Left renal cortex interstitium (tissue), 4 donors: Measurements from ENCODE around the gene COX10. TPM values are rescaled to one million over a fixed set of nuclear protein-coding genes. Genes with fewer than 3 reads are reported as not detected.
A peak's percentile ranks its signal among the peaks of the same experiment; 100 is the strongest.
"Not testable (repeated sequence)": the region's sequence is repeated elsewhere in the genome, so short reads cannot be mapped to it uniquely, and the experiment has no call there.

Experiments used
- DNase-seq, 4 donors: peaks; one replicate each; pipeline ENCODE4 v3.0.0-alpha.2; 2013; ENCODE audit warnings: low read depth in 4 of 4, low spot score in 2 of 4, missing footprints in 1 of 4
- polyA plus RNA-seq, 4 donors: library from polyadenylated mRNA; unstranded; fragments of 120-200 nt; gene quantifications; one replicate each; pipeline ENCODE4 v1.2.1, GENCODE V29; 2013; ENCODE audit not compliant: insufficient read length in 4 of 4

The COX10 gene
- polyA plus RNA-seq, 4 donors = 16.6 to 18.1 (median 17.1) TPM

DNA sequence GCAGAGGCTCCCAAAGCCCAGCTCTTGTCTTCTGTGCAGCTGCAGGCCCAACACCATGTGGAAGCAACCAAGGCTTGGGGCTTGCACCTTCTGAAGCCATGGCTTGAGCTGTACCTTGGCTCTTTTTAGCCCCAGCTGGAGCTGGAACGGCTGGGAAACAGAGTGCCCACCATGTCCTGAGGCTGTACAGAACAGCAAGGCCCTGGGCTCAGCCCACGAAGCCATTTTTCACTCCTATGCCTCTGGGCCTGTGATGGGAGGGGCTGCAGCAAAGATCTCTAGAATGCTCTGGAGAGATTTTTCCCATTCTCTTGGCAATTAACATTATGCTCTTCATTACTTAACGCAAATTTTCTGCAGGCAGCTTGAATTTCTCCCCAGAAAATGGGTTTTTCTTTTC, 99.3 kb downstream of the COX10 start:
- DNase-seq = no peak

DNA sequence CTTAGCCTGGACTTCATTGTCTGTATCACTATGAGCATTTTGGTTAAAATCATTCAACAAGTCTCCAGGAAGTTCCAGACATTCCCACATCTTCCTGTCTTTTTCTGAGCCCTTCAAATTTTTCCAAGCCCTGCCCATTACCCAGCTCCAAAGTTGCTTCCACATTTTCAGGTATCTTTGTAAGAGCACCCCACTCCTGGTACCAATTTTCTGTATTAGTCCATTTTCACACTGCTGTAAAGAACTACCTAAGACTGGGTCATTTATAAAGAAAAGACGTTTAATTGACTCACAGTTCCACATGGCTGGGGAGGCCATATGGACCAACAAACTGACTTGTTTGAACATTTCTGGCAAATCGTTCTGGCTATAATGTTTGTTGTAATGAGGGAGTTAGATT, 100.0 kb downstream of the COX10 start:
- no peak for DNase-seq

DNA sequence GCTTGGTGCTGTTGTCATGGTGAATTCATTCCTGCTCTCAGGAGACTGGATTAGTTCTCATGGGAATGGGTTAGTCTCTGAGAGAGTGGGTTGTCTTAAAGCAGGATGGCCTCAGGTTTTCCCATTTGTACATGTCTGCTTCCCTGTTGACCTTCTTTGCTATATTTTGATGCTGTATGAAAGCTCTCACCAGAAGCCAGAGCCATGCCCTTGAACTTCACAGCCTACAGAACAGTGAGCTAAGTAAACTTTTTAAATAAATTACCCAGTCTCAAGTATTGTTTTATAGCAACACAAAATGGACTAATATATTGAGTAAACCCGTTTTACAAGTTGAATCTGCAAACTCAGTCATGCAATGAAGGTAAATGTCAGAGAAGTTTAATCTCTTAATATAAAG, 100.6 kb downstream of the COX10 start:
- DNase-seq = no peak

DNA sequence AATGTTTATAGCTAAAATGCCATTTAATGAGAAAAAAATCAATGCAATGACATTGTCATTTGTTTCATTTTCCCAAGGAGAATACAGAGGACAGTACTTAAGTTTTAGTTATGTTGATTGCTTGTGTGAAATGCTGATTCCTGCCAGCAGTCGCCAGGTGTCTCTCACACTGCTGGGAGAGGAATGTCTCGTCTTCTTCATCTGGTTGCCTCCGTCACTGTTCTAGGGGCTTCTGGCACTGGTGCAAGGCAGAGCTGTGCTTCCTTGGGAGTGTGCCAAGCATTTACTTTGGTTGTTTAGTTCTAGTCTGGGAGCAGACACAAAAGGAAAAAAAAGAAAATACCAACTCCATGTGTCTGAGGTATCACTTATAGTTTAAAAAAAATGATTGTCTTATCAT, 107.7 kb downstream of the COX10 start:
- DNase-seq = not testable (repeated sequence)

DNA sequence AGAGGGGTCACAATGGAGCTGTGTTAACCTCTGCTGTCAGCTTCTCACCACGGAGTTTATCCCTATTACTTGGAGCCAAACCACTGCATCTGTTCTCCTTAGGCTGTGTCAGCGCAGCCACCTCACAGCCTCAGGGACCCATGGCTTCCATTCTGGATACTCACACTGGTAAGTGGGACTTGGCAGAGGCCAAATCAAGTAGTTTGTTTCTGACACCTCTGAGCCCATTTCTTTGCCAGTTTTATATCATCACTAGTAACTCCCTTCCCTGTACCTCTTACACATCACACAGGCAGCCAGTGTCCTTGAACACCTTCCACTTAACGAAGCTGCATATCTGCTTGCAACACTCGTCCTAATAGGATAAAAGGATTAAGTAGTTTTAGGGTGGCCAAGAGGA, 108.5 kb downstream of the COX10 start:
- DNase-seq = not testable (repeated sequence)

DNA sequence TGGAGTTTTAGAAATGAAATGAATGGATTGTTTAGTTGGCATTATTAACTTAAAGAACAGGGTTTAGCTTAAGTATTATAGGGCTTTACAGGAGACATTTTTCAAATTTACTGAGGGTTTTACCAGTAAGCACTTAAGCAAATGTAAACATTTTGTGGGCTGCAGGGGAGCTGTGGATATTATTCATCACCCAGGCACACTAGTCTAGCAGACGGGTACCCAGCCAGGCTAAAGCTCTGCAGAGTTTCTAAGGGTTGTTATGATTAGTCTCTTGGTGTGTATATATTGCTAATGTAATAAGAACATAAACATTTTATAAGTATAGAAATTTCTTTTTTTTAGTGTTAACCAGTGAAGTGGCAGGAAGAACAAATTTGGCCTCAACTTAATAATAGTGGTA, 110.6 kb downstream of the COX10 start:
- not testable (repeated sequence) for DNase-seq

DNA sequence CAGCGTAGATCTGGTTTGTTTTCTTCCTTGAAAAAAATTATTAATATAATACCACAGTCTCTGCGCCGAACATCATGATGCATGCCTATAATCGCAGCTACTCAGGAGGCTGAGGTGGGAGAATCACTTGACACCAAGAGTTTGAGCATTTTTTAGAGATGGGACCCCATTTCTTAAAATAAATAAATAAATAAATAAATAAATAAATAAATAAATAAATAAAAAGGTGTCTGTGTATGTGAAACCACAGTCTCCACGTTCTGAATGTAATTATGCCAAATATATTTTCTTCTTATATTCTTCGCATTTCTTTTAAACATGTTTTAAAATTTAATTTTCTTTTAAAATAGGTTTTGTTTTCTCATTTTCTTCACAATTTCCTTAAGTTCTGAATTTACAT, 112.8 kb downstream of the COX10 start:
- DNase-seq = not testable (repeated sequence)

DNA sequence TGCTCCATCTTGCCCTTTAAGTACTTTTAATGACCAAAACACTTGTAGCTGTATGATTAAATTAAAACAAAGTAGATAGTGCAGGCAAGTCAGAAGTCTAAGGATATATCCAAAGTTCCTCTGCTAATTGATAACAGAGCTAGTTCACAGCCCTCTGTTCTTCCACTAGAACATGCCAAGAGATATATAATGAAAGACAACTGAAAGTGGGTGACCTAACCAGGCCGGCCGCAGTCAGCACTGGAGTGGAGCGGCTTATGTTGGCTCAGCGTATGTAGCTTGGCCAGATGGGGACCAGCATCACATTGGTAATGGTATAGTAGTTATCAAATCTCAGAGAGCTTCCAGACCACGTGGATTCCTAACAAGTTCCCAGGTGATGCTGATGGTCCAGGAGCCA, 115.2 kb downstream of the COX10 start:
- DNase-seq = not testable (repeated sequence)

DNA sequence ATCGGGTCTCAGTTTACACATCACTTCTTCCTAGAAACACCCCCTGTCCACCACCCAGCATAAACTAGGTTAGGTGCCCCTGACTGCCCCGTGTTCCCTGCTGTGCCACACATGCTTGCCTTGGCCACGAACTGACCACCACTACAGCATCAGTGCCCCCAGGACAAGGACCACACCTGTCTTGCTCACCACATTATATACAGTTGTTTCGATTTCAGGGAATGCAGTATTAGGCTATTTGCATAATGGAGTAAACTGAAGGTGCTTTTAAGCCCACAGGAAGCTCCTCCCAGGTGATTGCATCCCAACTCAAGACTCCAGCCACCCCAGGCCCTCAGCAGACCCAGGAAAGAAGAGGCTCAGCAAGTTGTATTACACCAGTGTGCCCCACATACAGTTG, 117.1 kb downstream of the COX10 start:
- DNase-seq = not testable (repeated sequence)

DNA sequence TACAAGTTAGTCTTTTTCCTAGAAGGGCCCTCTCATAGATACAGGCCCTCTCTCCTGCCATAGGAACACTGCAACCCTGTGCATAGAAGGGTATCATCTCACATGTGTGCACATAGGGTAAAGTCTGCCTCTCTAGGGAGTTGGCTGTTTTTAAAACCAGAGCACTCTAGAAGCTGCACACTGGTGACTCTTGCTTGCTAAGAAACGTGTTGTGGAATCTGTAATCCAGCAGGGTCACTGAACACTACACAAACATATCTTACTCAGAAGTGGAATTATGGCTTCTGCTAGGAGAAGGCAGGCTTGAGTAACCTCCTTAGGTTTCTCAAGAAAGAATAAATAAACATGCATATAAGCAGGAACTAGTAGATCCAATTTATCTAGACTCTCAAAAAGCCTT, 121.5 kb downstream of the COX10 start:
- not testable (repeated sequence) for DNase-seq

DNA sequence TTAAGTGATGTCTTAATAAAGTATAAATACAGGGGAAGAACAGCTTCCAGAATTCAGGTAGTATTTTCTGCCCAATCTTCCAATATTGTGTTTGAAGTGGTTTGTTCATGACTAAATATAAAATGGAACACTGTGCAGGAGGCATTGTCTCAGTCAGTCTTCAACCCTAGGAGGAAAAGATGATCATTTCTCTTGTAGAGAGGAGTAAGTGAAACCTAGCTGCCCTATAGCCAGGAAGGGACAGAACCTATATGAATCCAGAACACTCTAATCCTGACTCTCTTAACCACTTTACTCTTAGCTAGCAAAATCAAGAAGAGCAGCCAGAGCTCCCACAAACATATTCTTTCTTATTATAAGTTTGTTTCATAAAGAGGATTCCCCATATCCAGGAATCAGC, 122.2 kb downstream of the COX10 start:
- DNase-seq = not testable (repeated sequence)

DNA sequence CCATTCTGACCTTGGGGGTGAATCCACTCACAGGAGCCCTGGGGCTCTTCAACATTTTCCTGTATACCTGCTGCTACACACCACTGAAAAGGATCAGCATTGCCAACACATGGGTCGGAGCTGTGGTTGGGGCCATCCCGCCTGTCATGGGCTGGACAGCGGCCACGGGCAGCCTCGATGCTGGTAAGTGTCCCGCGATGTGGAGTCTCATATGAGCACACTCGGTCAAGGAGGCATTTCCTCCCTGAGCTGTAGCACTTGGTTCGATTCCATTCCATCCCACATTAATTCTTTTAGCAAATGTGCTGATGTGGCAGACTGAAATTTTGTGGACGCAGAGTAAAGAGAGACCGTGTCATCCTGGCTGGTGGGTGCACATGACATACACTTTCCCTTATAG, 122.7 kb downstream of the COX10 start:
- DNase-seq = not testable (repeated sequence)

DNA sequence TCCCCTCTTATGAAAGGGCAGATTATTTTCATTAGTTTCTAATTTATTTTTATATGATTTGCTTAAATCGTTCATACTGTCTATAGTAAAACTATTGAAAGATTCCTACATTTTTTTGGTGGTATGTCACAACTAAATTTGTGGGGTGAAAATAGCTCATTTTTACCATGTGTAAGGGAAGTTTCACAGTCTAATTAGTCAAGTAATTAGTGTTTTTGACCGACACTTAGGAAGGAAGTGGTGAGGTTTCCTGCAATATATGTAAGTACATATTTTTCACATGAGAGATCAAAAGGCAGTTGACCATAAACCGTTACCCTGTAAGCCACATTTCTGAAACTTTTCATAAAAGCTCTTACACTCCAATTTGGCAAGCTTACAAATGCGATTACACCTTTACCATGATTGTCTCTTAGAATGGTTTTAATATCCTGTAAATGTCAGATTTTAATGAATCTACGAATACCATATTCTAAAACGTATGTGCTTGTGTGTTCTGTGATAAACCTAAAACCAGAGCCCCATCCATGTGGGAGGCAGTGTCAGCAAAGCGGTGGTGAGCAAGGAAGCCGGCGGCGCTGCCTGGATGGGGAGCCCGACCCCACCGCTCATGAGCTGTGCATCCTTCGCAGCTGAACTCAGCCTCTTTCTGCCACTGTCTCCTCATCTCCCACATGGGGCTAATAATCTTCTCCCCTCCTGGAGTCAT, 123.5 kb downstream of the COX10 start:
- not testable (repeated sequence) for DNase-seq

DNA sequence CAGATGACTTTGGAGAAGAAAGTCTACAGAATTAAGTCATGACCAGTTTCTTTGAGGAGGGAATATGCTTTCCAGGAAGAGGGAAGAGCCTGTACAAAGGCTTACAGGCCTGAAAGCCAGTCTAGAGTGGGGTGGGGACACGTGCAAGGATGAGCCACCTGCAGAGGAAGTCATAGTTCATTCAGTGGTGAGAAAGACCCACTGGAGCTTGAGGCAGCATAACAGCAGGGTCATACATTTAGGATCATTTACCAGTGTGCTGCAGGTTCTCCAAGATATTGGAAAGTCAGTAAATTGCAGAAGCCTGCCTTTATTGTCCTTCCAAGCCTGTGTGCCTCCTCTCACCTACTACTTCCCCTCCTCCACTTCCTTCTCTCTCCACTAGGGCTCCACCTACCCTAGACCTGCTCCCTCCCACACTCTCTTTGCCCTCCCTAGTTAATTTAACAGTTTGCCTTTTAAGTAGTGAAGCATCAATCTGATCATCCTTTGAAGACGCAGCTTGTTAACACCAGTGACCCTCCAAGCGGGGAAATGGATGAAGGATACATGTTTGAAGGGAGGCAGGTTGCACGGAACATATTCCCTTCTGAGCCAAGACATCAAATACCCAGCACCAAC, 127.2 kb downstream of the COX10 start:
- DNase-seq = no peak

DNA sequence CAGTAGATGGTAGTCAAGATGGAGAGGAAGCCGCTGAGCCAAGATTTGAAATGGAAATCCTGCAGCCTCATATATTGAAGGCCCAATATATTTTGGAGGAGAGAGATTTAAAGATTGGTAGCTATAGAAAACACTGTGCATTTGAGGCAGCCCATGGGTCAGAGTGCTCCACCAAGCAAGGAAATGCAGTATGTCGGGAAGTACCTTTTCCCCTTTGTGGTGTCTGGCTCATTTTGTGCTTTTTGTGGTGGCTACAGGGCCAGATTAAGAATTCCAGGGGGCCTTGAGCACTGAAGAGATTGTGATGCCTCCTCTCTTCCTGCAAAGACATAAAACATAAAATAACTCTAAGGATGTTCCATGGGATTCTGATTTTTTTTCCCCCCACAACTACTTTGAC, 127.8 kb downstream of the COX10 start:
- DNase-seq = no peak

DNA sequence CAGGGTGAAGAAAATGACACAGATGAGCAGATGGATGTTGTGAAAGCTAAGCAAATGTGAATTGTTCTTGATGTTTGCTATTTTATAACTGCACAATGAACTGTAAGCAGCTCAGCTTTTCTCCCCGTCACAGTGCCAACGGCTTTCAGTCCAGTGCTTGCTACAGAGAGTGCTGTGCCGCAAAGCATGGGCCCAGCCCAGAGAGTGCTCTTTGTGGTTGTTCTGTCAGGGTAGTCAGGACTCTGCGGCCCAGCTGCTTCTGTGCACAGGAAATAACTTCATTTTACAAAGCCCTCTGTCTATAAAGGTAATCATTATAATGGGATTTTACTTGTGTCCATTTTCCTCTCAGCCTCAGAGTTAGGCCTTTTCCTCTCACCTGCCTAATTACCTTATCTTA, 128.3 kb downstream of the COX10 start:
- no peak for DNase-seq

DNA sequence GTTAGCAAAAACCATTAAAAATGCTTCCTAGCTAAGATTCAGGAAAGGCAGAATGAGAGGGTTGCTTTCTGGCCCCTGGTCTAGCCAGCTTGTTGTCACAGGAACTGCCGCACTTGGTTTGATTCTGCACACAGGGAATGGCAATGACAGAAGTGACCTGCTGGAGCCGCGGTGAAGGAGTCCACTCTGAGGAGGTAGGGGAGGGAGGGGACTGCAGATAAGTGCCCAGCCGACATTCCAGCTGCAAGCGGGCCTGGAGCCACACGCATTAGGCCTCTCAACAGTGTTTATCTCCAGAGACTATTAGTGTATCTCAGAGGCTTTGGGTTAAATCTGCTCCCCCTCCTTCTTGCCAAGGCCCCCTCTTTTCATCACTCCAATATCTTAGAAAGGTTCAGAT, 128.7 kb downstream of the COX10 start:
- no peak for DNase-seq

DNA sequence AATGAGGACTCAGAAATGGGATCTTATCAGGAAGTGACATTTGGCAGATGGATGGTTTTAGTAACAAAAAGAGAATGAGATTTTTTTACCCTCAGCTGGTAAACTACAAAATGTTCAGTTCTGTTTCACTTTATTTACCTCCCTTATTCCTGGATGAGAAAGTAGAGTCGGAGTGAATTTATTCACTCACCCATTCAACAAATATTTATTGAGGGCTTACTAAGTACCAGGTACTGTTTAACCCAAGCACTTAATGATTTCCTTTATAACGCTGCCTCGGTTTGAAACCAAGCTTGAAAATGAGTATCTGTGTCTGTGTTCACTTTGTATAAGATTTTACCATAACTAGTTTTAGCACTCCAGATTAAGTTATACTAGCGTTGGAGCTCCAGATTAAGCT, 129.3 kb downstream of the COX10 start:
- DNase-seq = no peak

DNA sequence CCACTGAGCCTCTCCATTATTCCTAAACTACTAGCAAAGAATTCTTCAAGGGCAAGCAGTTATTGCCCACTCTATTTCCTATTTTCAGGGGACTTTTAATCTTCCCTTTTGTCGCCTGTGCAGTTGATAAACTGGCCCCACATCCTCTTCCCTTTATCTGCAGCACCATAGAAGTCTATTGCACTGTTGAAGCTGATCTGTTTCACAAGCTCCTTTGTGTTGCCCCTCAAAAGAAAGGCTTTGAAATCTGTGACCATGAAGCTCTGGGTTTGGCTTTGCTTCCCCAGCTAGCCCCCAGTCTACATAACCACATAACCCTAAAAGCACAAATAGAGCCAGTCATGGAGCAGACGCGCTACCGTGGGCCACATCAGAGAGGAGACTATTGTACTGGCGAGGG, 130.3 kb downstream of the COX10 start:
- DNase-seq = no peak

DNA sequence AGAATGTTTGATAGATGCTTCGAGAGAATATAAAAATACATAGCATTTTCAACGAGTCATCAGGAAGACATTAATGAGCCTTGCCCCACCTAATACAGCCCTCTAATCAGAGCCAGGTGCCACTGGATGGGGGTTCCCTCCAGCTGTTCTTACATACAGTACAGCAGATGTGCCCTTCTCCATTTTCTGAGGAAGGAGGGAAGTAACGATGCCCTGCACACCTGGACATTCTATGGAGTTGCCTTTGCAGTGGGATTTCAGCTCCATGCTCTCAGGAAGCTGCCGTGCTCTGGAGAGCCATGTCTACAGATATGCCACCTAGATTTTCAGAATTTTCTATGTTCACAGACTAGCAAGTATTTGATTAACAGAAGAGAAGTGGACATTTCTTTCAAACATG, 131.1 kb downstream of the COX10 start:
- no peak for DNase-seq

DNA sequence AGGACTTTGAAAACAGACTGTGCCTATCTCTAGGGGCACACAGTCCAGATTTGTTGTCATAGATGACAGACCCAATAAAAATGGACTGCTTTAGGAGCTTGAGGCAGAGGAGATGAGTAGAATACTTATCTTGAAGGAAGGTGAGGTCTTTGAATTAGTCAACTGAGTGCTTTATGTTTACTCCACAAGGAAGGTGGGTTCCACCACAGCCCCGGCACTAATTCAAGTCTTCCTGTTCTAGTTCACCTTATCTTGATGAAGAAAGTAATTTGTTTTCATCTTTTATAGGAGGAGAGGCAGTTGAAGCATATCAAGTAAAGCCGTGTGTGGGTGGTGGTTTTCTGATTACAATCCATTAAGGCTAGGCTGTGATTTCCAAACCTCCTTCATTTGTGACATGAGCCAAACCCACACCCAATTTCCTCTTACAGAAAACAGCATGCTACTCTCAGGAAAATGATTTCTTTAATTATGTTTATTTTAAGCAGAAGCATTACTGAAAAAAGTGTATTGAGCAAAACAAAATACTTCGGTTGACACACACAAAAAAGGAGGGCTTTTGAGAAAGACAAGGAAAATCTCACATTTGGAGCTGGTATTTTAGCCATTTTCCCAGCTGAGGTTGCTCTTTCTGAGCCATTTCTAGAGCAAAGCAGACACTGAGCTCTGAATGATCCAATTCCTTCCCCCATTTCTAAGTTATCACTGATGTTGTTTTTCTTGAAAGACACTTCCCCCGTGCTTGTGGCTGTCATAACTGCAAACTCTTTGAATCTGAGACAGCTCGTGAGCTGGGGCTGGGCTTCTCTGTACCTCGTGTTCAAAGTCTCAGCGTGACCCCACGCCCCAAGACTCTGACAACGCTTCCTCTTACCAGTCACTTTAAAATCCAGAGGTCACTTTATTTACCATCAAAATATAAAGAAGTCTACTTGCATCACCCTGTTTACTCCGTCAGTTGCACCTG, 132.0 kb downstream of the COX10 start:
- peak in 1 of 4 donors; percentile 3 for DNase-seq
